IMR-90 (cell line): ENCODE results near the gene AP4B1. TPM values are rescaled to one million over a fixed set of nuclear protein-coding genes. Genes with fewer than 3 reads are reported as not detected.

ENCODE experiments used
- ATAC-seq: fragments of 200-7000 bp; cut with Tn5 transposase; 2 replicates; pipeline ENCODE4 v1.9.1; 2020; ENCODE audit warnings: low read depth, mild to moderate bottlenecking, moderate library complexity
- BruUV-seq: library from RNA; stranded (reverse); fragments of 400-500 nt; replicated peaks from 2 replicates; lab custom pipeline; 2021; lab: Mats Ljungman, UMichigan
- CTCF ChIA-PET: fragments of 300-600 bp; formaldehyde crosslinking; extraction: SDS; loops from one replicate; lab custom pipeline; 2021; ENCODE audit warnings: antibody characterized with exemption; lab: Yijun Ruan, JAX
- POLR2A ChIA-PET: fragments of 300-600 bp; sonication (Branson Sonifier 250); formaldehyde crosslinking; loops from one replicate; lab custom pipeline; 2022; ENCODE audit warnings: antibody characterized with exemption; ENCODE audit not compliant: unreplicated experiment; lab: Charles Lee
- DNase-seq: peaks from one replicate; pipeline ENCODE4 v3.0.0; 2013
- H2AFZ ChIP-seq: replicated peaks from 2 replicates; pipeline ENCODE3; 2013; ENCODE audit warnings: low read length, mild to moderate bottlenecking; ENCODE audit not compliant: poor library complexity
- H2AK5ac ChIP-seq: 2 replicates; pipeline ENCODE4 v1.6.1; 2013; ENCODE audit warnings: low read depth, low read length, inconsistent platforms
- H2AK9ac ChIP-seq: replicated peaks from 2 replicates; pipeline ENCODE3; 2013; ENCODE audit warnings: mild to moderate bottlenecking, low read depth, low read length, moderate library complexity; ENCODE audit not compliant: poor library complexity
- H2BK120ac ChIP-seq: 2 replicates; pipeline ENCODE4 v1.6.1; 2013; ENCODE audit warnings: low read depth, low read length, inconsistent platforms
- H2BK15ac ChIP-seq: 3 replicates; pipeline ENCODE4 v1.6.1; 2013; ENCODE audit warnings: low read depth, low read length, inconsistent platforms
- H2BK20ac ChIP-seq: 2 replicates; pipeline ENCODE4 v1.6.1; 2013; ENCODE audit warnings: low read depth, mild to moderate bottlenecking, inconsistent platforms, low read length, moderate library complexity
- H2BK5ac ChIP-seq: 2 replicates; pipeline ENCODE4 v1.6.1; 2013; ENCODE audit warnings: mild to moderate bottlenecking, low read depth, low read length, inconsistent platforms; ENCODE audit not compliant: poor library complexity, severe bottlenecking
- H3K14ac ChIP-seq: replicated peaks from 2 replicates; pipeline ENCODE4 v1.6.1; 2013; ENCODE audit warnings: low read depth, low read length, inconsistent platforms
- H3K18ac ChIP-seq: 2 replicates; pipeline ENCODE4 v1.6.1; 2013; ENCODE audit warnings: low read depth, low read length, control low read depth
- H3K23ac ChIP-seq: 2 replicates; pipeline ENCODE4 v1.6.1; 2013; ENCODE audit warnings: low read depth, low read length, inconsistent platforms
- H3K27ac ChIP-seq: 2 replicates; pipeline ENCODE4 v1.5.1; 2013; ENCODE audit warnings: mild to moderate bottlenecking, control low read depth, low read length; ENCODE audit not compliant: insufficient read depth
- H3K27me3 ChIP-seq: 2 replicates; pipeline ENCODE4 v1.6.1; 2013; ENCODE audit warnings: low read length; ENCODE audit not compliant: control insufficient read depth, insufficient read depth
- H3K36me3 ChIP-seq: 2 replicates; pipeline ENCODE4 v1.6.1; 2013; ENCODE audit warnings: low read length, mixed read lengths; ENCODE audit not compliant: control insufficient read depth, insufficient read depth
- H3K4ac ChIP-seq: 2 replicates; pipeline ENCODE4 v1.6.1; 2013; ENCODE audit warnings: low read depth, low read length, inconsistent platforms
- H3K4me1 ChIP-seq: 2 replicates; pipeline ENCODE4 v1.6.1; 2013; ENCODE audit warnings: low read length, mixed read lengths; ENCODE audit not compliant: control insufficient read depth, insufficient read depth
- H3K4me2 ChIP-seq: 2 replicates; pipeline ENCODE4 v1.6.1; 2013; ENCODE audit warnings: low read depth, mild to moderate bottlenecking, control low read depth, low read length, moderate library complexity
- H3K4me3 ChIP-seq: 2 replicates; pipeline ENCODE4 v1.5.1; 2013; ENCODE audit warnings: low read depth, mild to moderate bottlenecking, control low read depth, low read length, moderate library complexity; ENCODE audit not compliant: insufficient read depth
- H3K56ac ChIP-seq: 2 replicates; pipeline ENCODE4 v1.6.1; 2013; ENCODE audit warnings: low read length, inconsistent platforms; ENCODE audit not compliant: insufficient read depth; ENCODE audit errors: extremely low read depth
- H3K79me1 ChIP-seq, 2 experiments: 2 replicates each; pipeline ENCODE4 v1.6.1; 2013; ENCODE audit warnings: low read length in 2 of 2, inconsistent platforms in 1 of 2, low read depth in 1 of 2
- H3K9ac ChIP-seq: 2 replicates; pipeline ENCODE4 v1.6.1; 2013; ENCODE audit warnings: low read depth, low read length, control low read depth
- H3K9me1 ChIP-seq: 2 replicates; pipeline ENCODE4 v1.6.1; 2013; ENCODE audit warnings: low read length, inconsistent platforms; ENCODE audit not compliant: insufficient read depth
- H3K9me3 ChIP-seq: 2 replicates; pipeline ENCODE4 v1.6.1; 2013; ENCODE audit warnings: low read length; ENCODE audit not compliant: control insufficient read depth, insufficient read depth
- H4K20me1 ChIP-seq: 2 replicates; pipeline ENCODE4 v1.6.1; 2013; ENCODE audit warnings: low read length, inconsistent platforms; ENCODE audit not compliant: insufficient read depth
- H4K5ac ChIP-seq: 2 replicates; pipeline ENCODE4 v1.6.1; 2013; ENCODE audit warnings: mild to moderate bottlenecking, low read depth, low read length, control low read depth
- H4K8ac ChIP-seq, 2 experiments: 2 replicates each; pipeline ENCODE4 v1.6.1; 2013; ENCODE audit warnings: low read depth in 2 of 2, low read length in 2 of 2, control low read depth in 1 of 2, inconsistent platforms in 1 of 2
- H4K91ac ChIP-seq: 2 replicates; pipeline ENCODE4 v1.6.1; 2013; ENCODE audit warnings: low read depth, low read length, inconsistent platforms; ENCODE audit not compliant: insufficient read depth
- MAFK ChIP-seq: IDR thresholded peaks from 2 replicates; pipeline ENCODE4 v1.6.1; 2012; ENCODE audit warnings: low read depth, low read length, improper control_type of control experiment
- RAD21 ChIP-seq: IDR thresholded peaks from 2 replicates; pipeline ENCODE4 v1.6.1; 2012; ENCODE audit warnings: low read length, improper control_type of control experiment
- WGBS, 2 experiments: methylation state at CpG; one replicate each; pipeline versions ENCODE4 v1.1.5 to v1.1.7; 2013; ENCODE audit warnings: missing lambda C conversion rate in 2 of 2; ENCODE audit not compliant: insufficient read length in 1 of 2; ENCODE audit errors: extremely low coverage in 2 of 2; 5-methylcytosine and 5-hydroxymethylcytosine counted together
- dilution Hi-C: fragments of 300-500 bp; cut with HindIII; formaldehyde crosslinking; loops from one replicate; pipeline ENCODE4 v1.14.3; 2018; ENCODE audit warnings: low sequenced_read_pairs; ENCODE audit not compliant: unreplicated experiment
- in situ Hi-C: fragments of 300-500 bp; cut with MboI; formaldehyde crosslinking; loops from 3 replicates; pipeline ENCODE4 v1.14.3; 2019; ENCODE audit warnings: low sequenced_read_pairs, inconsistent platforms, mixed read lengths
- intact Hi-C: fragments of 100-400 bp; cut with micrococcal nuclease; formaldehyde crosslinking; loops from 2 replicates; pipeline ENCODE4 v1.10.0; 2022
- polyA plus RNA-seq, 3 experiments: library from polyadenylated mRNA; depleted of rRNA; stranded (reverse); fragments of >200 nt; gene quantifications; 2 replicates each; pipeline ENCODE4 v1.2.3, GENCODE V29; 2012; ENCODE audit warnings: low replicate concordance in 1 of 3
- total RNA-seq: library from RNA; depleted of rRNA; stranded (reverse); fragments of >200 nt; gene quantifications from 2 replicates; pipeline ENCODE4 v1.2.3, GENCODE V29; 2012

AP4B1 gene
- total and polyA plus RNA-seq, 2 of the 4 experiments (the other 2 are of a cell fraction) = 15.6 to 18.1 TPM

GRCh38 chr1:113858982-113859381 is 45.6 kb downstream of the AP4B1 start:
- Histone ChIP-seq H3K23ac (no peak overlapping the region), H3K79me1 (no peaks in the 10 kb centered on the region), H4K20me1 (no peaks in the 10 kb centered on the region), H4K8ac (no peak overlapping the region), H3K4me3 (no peak overlapping the region), H3K4me2 (no peak overlapping the region), H3K14ac (no peak overlapping the region), H2BK15ac (no peak overlapping the region), H2AFZ (no peak overlapping the region), H3K4me1 (peaks cover 10% of the 10 kb centered on the region), H3K18ac (no peak overlapping the region), H3K27ac (no peak overlapping the region), H2AK5ac (no peak overlapping the region), H3K36me3 (no peaks in the 10 kb centered on the region), H4K91ac (no peak overlapping the region), H2BK5ac (no peak overlapping the region), H2BK120ac (peak overlapping the region; percentile 93; the same call in 1 of the 2 replicates), H3K56ac (no peak overlapping the region), H2BK20ac (no peak overlapping the region), H3K9ac (no peak overlapping the region), H2AK9ac (no peak overlapping the region), H3K27me3 (no peaks in the 10 kb centered on the region), H3K9me1 (no peaks in the 10 kb centered on the region), H4K5ac (no peak overlapping the region), H3K4ac (no peak overlapping the region), H3K9me3 (no peaks in the 10 kb centered on the region)
- ChIA-PET POLR2A (interaction anchor here (0.6 kb wide), 1 partner anchor 301 kb away, joined by 3 read pairs; no protein-coding TSS in a partner anchor), CTCF (no interaction called here)
- intact Hi-C loops = no loop called here
- DNase-seq (no peak), ATAC-seq (no peak)
- in situ Hi-C loops = loop anchor here (25.0 kb wide), 1 partner anchor 428 kb away; no protein-coding TSS in a partner anchor
- no CpG with 5 or more reads among the region's 1 CpG for WGBS, 2 experiments
- TF ChIP-seq MAFK = peak; percentile 88
- no peak for TF ChIP-seq RAD21
- dilution Hi-C loops = no loop called here
- BruUV-seq = no TSS peak
